ENCODE data around the gene ASPG.

ASPG gene

DNA sequence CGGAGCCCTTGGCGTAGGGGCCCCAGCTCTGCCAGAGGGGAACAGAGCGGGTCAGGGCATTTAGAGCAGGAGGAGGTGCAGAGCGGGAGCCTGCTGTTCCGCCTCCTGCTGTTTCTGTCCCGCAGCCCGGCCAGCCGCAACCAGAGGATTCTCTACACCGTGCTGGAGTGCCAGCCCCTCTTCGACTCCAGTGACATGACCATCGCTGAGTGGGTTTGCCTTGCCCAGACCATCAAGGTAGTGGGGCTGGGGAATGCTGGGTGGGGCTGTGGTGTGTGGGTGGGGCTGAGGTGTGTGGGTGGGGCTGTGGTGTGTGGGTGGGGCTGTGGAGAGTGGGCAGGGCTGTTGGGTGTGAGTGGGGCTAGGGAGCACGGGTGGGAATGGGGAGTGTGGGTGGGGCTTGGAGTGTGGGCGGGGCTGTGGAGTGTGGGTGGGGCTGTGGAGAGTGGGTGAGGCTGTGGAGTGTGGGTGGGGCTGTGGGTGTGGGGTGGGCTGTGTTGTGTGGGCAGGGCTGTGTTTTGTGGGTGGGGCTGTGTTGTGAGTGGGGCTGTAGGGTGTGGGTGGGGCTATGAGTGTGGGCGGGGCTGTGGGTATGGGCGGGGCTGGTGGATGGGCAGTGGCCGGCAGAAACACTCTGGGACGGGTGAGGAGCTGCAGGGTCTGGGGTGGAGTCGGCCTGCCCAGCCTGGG is 8.0 kb downstream of the ASPG start:
- DNase-seq (ENCODE audit: low read depth in 2 of 2): no peak

DNA sequence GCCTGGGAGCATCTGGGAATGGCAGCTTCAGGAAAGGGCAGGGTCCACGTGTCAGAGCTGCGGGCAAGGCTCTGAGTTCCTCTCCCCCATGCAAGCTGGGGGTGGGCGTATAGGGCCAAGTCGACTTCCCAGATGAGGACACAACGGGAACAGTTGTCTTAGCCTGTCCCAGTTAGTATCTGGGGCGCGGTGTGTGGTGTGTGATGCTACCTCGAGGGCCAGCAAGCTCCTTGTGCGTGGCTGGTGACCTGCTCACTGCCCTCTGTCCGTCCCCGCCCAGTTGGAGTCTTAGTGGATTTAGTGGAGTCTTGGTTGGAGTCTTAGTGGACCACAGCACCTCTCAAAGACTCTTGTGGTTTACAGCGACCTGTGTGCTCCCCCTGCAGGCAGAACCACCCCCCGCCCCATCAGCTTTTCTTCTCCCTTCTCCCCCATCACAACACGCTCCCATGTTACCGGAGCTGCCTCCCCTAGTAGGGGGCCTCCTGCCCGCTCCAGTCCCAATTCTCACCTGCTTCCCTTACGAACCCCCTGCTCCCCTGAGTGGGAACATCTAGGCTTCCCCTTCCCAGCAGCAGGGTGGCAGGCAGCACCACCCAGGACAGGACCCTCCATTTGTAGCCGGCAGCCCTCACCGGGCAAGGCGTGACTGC is 8.7 kb downstream of the ASPG start:
- no peak for DNase-seq (ENCODE audit: low read depth in 2 of 2)

DNA sequence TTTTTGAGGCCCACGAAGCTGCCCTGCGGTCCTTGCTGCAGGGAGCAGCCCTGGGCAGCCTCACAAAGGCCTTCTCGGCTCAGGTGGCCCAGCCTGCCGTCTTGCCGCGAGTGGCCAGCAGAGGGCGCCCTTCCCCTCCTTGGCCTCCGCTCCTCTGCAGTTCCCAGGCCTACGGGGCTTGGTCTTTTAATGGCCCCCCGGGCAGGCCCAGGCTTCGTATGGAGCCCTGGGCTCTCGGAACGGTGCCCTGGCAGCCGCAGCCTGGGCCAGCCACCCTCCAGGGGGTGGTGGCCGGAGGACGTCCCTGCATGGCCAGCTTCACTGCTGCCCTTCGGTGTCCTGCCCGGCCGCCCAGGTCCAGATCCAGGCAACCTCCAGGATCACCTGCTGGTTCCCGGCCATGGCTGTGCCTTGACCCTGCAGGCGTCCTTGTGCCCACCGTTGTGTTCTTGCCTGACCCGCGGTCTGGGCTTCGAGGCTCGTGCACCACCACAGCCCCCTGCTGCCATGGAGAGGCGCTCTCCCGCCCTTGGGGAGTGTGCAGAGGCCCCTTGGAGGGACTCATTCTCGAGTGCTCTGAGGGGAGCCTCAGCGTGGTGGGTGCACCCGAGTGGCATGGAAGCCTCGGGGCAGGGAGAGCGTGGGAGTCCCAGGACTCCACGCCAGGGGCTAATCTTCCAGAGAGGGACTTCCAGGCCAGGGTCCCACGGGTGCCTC is 9.4 kb downstream of the ASPG start:
- peak; percentile 53 to 77 for DNase-seq (ENCODE audit: low read depth in 2 of 2)

DNA sequence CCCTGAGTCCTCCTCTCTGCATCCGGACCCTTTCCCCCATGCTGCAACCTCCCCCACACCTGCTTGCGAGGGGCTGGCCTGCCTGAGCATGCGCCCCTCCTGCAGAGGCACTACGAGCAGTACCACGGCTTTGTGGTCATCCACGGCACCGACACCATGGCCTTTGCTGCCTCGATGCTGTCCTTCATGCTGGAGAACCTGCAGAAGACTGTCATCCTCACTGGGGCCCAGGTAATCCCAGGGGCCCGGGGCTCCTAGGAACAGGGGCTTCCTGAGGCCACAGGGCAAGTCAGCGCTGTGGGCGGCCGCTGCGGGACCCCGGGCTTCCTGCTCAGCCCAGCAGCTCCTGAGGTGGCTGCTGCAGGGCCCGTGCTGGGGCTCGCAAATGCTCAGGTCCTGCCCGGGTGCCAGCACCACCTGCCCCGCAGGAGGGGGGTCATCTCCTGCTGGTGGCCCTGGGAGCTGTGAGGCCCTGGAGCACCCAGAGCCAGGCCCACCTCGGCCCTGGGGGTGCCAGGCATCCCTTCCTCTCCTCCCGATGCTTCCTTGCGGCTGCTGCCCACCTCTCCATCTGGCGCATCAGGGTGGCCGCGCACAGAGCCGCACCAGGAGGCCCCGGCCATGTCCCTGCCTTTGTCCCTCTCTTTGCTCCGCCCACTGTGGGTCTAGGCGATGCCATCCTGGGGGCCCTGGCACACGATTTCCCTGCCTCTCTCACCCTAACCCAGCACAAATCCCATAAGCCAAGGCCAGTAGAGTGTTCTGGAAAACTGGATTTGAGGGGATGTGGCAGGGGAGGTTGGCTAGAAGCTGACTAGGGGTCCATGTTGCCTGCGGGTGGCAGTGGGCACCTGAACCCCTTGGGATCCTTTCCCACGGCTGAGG is 10.2 kb downstream of the ASPG start:
- no peak for DNase-seq (ENCODE audit: low read depth in 2 of 2)

DNA sequence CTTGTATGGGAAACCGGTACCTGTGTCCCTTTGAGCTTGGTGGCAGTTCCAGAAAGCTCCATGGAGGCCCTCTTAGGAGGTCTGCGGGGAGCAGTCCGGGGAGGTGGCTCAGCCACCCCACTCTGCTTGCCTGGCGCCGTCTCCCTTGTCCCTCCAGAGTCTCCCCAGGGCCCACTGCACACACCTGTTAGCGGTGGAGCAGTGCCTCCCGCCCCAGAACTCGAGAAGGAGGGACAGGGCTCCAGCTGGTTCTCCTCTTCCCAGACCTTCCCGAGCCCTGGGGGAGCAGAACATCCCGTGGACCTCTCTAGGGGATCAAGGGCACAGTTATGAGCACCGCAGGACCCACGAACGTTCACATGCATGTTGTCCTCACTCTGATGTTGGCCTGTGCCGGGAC is 10.8 kb downstream of the ASPG start:
- DNase-seq (ENCODE audit: low read depth in 2 of 2): no peak

DNA sequence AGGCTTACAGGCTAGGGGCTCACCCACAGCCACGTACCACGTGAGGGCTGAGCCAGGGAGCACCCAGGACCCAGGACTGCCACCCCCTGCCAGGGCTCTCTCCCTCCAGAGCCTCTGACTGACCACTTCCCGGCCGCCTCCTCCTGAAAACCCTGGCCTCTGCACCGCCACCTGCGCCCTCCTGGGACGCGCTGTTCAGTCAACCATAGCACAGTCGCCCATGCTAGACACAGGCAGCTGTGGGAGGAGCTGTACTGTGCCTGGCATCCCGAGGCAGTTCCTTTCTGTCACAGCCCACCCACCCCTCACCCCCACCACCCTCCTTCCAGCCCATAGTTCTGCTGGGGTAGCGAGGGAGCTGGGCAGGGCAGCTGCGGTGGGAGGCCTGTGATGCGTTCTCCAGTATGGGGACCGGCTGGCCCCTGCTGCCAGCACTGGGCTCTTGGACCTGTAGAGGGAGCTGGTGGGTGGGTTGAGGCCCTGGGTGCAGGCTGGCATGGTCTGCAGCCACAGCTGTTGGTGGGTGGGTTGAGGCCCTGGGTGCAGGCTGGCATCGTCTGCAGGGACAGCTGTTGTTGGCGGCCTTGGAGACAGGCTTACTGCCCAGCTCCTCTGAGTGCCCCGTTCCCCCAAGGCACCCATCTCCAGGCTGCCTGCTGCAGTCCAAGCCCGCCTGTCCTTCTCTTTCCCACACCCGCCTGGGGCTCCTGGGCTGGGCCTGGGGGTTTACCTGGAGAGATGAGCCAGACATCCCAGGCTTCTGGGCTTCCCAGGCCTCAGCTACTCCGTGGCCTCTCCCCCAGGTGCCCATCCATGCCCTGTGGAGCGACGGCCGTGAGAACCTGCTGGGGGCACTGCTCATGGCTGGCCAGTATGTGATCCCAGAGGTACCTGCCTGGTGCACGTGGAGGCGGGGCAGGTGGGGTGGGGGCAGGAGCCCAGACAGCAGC is 11.5 kb downstream of the ASPG start:
- DNase-seq (ENCODE audit: low read depth in 2 of 2): no peak

DNA sequence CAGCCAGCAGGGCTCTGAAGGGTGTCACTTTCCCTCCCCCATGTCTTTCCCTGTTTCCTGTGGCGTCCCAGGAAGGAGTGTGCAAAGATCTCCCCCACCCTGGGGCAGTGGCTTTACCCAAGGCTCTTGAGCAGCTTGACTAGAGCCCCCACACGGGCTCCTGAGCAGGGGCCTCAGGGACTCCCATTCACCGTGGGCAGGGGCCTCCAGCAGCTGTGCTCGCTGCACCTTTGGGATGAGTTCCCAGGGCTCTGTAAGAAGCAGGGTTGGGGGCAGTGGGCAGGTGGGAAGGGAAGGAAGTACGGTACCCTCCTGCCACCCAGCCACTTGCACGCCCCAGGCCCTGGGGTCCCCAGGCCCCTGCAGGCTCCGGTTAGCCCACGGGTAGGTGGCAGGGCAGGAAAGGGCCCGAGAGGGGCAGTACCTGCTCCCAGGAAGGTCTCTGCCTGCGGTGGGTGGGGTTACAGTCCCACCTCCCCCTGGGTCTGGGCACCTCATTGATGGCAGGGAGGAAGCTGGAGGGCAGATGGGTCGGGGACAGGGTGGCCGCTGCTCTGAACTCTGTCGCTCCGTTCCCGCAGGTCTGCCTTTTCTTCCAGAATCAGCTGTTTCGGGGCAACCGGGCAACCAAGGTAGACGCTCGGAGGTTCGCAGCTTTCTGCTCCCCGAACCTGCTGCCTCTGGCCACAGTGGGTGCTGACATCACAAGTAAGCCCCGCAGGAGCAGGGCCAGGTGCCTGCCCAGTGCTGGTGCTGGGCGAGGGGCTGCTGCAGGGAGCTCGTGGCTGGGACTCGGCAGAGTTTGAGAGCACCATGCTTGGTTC is 13.0 kb downstream of the ASPG start:
- DNase-seq (ENCODE audit: low read depth in 2 of 2): no peak

DNA sequence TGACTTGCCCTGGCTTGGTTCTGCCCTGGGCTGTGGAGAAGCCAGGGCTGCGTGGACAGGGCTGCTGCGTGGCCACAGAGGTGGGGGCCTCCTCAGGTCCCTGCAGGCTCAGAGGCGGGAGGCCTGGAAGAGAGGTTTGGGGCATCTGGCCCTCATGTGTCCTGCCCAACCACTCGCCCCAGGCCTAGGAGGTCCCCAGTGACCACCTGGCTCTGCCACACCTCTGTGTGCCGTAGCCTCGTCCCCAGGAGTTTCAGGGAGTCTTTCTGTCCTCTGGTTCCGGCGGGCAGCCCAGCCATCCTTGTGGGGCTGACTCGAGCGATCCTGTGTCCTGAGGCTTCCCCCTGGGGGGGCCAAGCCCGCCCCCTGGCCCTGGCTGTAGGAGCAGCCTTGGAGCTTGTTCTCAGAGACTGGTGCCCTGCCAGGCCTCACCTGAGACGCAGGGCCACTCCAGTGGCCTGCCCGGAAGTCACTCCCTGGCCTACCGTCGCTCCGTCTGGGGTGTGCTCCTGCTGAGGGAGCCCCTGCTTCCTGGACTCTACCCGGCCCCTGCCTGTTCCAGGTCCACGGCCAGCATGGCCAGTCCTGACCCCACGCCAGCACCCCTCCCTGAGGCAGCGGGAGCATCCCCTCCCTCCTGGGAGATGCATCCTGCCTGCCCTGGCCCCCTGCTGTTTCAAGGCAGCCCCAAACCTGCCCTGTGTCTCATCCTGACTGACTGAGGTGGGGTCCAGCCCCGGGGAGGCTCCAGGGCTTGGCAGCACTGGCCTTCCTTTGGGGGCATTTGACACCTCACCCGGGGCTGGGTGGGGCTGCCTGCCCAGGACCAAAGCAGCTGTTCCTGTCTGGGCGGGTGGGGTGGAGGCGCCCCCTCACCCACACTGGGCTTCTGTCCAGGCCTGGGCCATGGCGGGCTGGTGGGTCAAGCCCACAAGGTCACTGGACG is 13.9 kb downstream of the ASPG start:
- DNase-seq (ENCODE audit: low read depth in 2 of 2): no peak

DNA sequence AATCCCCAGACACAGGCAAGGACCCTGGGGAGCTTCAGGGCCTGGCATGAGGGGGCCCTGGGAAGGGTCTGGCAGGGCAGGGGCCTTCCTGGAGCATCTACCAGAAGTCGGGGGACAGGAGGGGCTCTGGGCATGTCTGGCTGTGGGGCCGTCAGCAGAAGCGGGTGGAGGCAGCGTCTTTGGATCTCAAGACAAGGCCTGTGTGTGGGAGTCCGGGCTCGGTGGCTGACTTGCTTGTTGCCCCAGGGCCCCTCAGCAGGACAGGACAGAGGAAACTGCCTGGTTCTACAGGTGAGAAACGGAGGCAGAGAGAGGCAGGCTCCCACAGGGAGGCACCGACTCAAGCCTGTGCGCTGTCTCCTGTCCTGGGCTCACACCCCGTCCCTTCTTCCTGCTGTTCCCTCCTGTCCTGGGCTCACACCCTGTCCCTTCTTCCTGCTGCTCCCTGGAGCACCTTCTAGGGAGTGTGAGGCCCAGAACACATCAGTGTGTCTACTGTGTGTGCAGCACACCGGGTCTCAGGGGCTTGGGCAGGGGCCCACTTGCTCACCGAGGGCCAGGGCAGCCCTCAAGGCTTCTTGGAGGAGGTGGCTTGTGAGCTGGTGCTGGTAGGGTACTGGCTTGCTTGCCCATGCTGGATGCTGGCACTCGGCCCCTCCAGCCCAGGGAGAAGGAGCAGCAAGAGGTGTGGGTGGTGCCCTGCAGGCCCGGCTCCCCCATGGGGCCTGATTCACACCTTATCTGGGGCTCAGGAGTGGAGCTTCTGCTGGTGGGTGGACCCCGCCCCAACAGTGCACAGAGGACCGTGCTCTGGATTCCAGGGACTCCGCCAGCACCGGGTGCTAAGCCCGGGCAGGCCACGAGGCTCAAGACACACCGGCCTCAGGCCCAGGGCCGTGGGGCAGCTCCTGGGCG is 14.9 kb downstream of the ASPG start:
- DNase-seq (ENCODE audit: low read depth in 2 of 2): no peak

DNA sequence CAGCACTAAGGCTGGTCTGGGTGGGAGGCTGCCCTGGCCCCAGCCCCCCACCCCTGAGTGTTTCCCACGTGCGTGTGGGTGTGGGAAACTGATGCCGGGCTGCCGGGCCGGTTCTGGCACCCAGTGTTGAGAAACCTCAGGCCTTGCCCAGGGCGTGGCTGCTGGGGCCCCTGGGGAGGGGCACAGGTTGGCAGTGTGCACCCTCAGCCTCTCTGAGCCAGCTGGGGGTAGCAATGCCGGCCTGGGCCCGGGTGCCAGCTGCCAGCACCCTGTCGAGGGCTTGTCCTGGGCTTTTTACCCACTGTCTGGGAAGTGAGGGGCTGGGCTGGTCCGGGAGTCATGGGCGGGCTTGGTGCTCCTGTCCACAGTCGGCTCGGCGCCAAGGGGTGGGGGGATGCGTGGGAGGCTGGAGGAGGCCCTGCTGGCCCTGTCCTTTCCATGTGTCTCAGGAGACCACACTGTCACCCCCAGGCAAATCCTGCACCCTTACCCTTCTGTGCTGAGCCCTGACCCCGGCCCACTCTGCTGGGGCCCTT is 15.7 kb downstream of the ASPG start:
- no peak for DNase-seq (ENCODE audit: low read depth in 2 of 2)

DNA sequence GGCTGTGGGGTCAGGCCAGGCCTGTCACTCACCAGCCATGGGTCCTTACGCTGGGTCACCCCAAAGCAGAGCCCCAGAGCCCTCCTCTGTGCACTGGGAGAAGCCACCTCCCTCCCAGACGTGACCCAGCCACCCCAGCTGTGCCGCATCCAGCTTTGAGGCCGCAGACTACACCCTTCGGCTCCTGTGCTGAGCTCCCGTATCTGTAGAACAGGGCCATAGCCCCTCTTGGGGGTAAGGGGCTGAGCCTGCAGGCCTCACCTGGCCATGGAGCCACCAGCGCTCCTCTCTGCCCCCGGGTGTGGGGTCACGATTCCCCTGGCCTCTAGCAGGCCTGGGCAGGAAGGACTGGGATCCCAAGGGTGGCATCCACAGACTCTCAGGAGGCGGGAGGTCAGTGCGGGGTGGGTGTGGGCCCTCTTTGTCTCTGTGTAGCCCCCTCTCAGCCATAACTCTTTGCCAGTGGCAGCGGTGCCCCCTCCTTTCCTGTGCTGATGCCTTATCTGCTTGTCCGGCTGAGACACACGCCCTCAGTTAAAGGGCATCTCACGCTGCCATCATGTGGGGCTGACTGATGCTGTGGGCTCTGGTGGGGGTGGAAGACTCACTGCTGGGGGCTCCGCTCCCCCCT is 16.3 kb downstream of the ASPG start:
- DNase-seq (ENCODE audit: low read depth in 2 of 2): no peak

DNA sequence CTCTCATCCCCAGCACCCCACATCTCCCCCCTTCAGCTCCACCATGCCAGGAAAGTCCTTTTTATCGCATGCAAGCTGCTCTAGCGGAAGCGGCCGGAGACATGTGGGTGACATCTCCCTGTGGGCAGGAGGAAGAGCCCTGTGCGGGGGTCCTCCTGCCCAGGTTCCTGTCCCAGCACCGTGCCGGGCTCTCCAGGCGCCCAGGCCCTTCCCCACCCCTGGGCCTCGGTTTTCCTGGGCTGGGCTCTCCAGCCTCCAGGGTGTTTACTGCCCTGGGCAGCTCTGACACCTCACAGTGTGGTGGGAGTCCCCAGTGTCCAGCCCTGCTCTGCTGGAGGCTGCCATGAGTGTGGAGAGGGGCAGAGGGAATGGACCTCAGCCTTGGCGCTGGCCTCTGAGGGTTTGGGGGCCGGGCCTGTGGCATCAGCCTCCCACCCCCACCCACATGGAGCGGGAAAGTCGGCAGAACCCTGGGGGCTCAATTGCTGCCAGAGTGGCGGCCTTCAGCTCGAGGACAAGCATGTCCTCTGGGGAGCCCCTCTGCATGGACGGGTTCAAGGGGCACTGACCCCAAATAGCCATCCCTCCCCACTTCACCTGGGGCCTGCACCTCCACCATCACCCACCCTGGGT is 16.9 kb downstream of the ASPG start:
- DNase-seq (ENCODE audit: low read depth in 2 of 2): no peak

DNA sequence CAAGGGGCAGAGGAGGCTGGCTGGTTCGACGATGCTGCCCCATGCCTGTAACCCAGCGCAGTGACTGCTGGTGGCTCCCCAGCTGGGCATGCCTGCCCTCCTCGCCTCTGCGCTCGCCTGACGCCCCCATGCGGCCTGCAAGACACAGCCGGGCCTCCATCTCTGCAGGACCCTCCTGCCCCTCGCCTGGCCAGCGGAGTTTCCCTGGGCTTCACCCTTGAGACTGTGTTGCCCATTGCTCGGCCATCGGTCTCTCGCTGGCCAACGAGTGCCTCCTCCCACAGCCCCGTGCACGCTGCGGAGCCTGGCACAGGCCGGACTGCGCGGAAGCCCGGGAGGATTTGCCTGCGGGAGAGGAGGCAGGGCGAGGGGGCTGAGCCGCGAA is 17.6 kb downstream of the ASPG start:
- no peak for DNase-seq (ENCODE audit: low read depth in 2 of 2)

DNA sequence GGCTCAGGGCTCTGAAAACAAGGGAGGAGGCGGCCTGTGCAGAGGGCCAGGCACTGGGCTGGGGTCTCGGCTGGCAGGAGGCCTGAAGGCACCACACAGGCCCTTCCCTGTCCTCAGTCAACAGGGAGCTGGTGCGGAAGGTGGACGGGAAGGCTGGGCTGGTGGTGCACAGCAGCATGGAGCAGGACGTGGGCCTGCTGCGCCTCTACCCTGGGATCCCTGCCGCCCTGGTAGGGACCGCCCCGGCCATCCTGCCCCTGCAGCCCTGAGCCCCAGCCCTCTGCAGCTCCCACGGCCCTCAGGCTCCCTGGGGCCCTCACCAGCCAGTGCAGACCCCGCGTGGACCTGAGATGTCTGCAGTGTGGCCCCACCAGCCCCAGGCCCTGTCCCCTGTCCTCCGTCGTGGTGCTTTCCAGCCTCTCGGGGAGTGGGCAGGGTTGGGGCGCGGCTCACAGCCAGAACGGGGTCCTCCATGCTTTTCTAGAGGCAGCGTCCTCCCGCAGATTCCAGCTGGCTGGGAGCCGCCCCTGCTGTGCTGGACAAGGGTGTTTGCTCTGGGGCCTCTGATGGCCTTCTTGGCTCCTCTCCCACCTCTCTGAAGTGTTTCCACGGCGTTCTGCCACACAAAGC is 18.1 kb downstream of the ASPG start:
- no peak for DNase-seq (ENCODE audit: low read depth in 2 of 2)

DNA sequence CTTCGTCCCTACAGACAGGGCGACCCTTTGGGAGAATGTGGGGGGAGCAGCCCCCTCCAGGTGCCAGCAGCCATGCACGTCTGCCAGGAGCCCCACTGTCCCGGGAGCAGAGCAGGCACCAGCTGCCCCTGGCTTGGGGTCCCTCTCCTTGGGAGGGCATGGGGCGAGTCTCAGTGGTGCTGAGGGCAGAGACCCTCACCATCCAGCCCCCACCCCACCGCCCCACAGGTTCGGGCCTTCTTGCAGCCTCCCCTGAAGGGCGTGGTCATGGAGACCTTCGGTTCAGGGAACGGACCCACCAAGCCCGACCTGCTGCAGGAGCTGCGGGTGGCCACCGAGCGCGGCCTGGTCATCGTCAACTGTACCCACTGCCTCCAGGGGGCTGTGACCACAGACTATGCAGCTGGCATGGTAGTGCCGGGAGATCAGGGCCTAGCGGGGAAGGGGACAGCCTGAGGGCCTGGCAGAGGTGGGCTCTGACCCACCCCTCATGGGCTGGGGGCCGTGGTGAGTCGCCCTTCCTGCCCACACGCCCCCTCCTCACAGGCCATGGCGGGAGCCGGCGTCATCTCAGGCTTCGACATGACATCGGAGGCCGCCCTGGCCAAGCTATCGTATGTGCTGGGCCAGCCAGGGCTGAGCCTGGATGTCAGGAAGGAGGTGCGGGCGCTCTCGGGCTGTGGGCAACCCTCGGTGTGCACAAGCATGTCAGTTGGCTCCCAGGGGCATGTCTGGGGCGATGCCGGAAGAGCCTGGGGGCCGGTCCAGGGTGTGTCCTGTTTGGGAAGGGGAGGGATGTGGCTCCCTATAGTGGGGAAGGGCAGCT is 18.8 kb downstream of the ASPG start:
- DNase-seq (ENCODE audit: low read depth in 2 of 2): no peak
